SH-SY5Y (cell line): Measurements from ENCODE around the gene PCDHB14.

Experiments used
- GATA2 ChIP-seq: IDR thresholded peaks from 2 replicates; pipeline ENCODE4 v1.6.1; 2011; ENCODE audit warnings: mild to moderate bottlenecking, low read depth, low read length
- GATA3 ChIP-seq: IDR thresholded peaks from 2 replicates; pipeline ENCODE4 v1.6.1; 2011; ENCODE audit warnings: low read depth, mild to moderate bottlenecking, low read length, moderate library complexity

GRCh38 chr5:141260458-141261237 lies 37.5 kb downstream of the PCDHB14 start:
- TF ChIP-seq GATA2 = no peak
- no peak for TF ChIP-seq GATA3
